CD4-positive, alpha-beta T cell treated with Interleukin-17A for 4 hours (primary cell): ENCODE results near the gene PNPLA7.
"Not testable (repeated sequence)": the region's sequence is repeated elsewhere in the genome, so short reads cannot be mapped to it uniquely, and the experiment has no call there.

Source experiments
- DNase-seq: peaks from one replicate; pipeline ENCODE4 v3.0.0-alpha.2; 2020; ENCODE audit warnings: mixed read lengths

PNPLA7 gene

GRCh38 chr9:137550231-137550621 is at the start of gene PNPLA7:
TSS of gene PNPLA7 (minus strand) at chr9:137550402. CDS start at chr9:137550197, 205 bp downstream.
- DNase-seq, result peak; percentile 75

- DNase-seq, result no peak
Observed at GRCh38 chr9:137598943-137599342, 48.7 kb upstream of the PNPLA7 start.

GRCh38 chr9:137596577-137596976 is 46.4 kb upstream of the PNPLA7 start:
- DNase-seq, result not testable (repeated sequence)

GRCh38 chr9:137593176-137593575 is 43.0 kb upstream of the PNPLA7 start:
- DNase-seq, result no peak

- no peak for DNase-seq
Observed at GRCh38 chr9:137592767-137593166, 42.6 kb upstream of the PNPLA7 start.

- peak; percentile 93 for DNase-seq
Observed at GRCh38 chr9:137590469-137591383, 40.5 kb upstream of the PNPLA7 start, which contains the start of gene ZMYND19. TSS of gene ZMYND19 (minus strand) at chr9:137590512. CDS start at chr9:137590263, 249 bp downstream.

- no peak for DNase-seq
Observed at GRCh38 chr9:137590123-137590468, 39.9 kb upstream of the PNPLA7 start.

GRCh38 chr9:137589441-137590122 is 39.4 kb upstream of the PNPLA7 start:
- DNase-seq, result peak; percentile 7

GRCh38 chr9:137588891-137589290 is 38.7 kb upstream of the PNPLA7 start:
- no peak for DNase-seq

GRCh38 chr9:137588311-137588710 is 38.1 kb upstream of the PNPLA7 start:
- DNase-seq, result no peak

- no peak for DNase-seq
Observed at GRCh38 chr9:137586854-137587253, 36.7 kb upstream of the PNPLA7 start.

- no peak for DNase-seq
Observed at GRCh38 chr9:137583957-137584356, 33.8 kb upstream of the PNPLA7 start.

GRCh38 chr9:137583347-137583746 is 33.1 kb upstream of the PNPLA7 start:
- DNase-seq, result no peak

GRCh38 chr9:137582286-137582860 is 32.2 kb upstream of the PNPLA7 start:
- peak; percentile 26 for DNase-seq

- DNase-seq, result no peak
Observed at GRCh38 chr9:137581361-137582285, 31.4 kb upstream of the PNPLA7 start.

- DNase-seq, result no peak
Observed at GRCh38 chr9:137580954-137581322, 30.7 kb upstream of the PNPLA7 start.

- DNase-seq, result no peak
Observed at GRCh38 chr9:137580209-137580953, 30.2 kb upstream of the PNPLA7 start.

GRCh38 chr9:137579259-137579604 is 29.0 kb upstream of the PNPLA7 start:
- no peak for DNase-seq

GRCh38 chr9:137578518-137579258 is 28.5 kb upstream of the PNPLA7 start, which contains the start of gene DPH7:
TSS of gene DPH7 (minus strand) at chr9:137578925. CDS start at chr9:137578777, 148 bp downstream.
- DNase-seq, result peak; percentile 98

GRCh38 chr9:137575716-137576411 is 25.7 kb upstream of the PNPLA7 start:
- no peak for DNase-seq
